OCI-LY7 (cell line): ENCODE results near the gene ZBTB16. TPM values are rescaled to one million over a fixed set of nuclear protein-coding genes. Genes with fewer than 3 reads are reported as not detected.

ENCODE experiments used
- BruUV-seq: library from RNA; stranded (reverse); fragments of 400-500 nt; replicated peaks from 2 replicates; lab custom pipeline; 2021; lab: Mats Ljungman, UMichigan
- CTCF ChIA-PET: fragments of 300-600 bp; sonication (Branson Sonifier 250); formaldehyde crosslinking; loops from one replicate; lab custom pipeline; 2022; ENCODE audit warnings: antibody characterized with exemption; ENCODE audit not compliant: unreplicated experiment; lab: Charles Lee
- POLR2A ChIA-PET: fragments of 300-600 bp; sonication (Branson Sonifier 250); formaldehyde crosslinking; loops from one replicate; lab custom pipeline; 2022; ENCODE audit warnings: antibody characterized with exemption; lab: Charles Lee
- DNase-seq: peaks from one replicate; pipeline ENCODE4 v3.0.0-alpha.2; 2015; ENCODE audit warnings: low spot score
- H2AFZ ChIP-seq: fragments of 200-600 bp; sonication (generic), shearing (Covaris generic); 2 replicates; pipeline ENCODE4 v1.6.1; 2014; ENCODE audit warnings: mild to moderate bottlenecking, antibody characterized with exemption, low read length, moderate library complexity
- H3K27ac ChIP-seq: fragments of 200-600 bp; sonication (generic); 2 replicates; pipeline ENCODE4 v1.5.1; 2014; ENCODE audit warnings: mixed run types, low read depth, mild to moderate bottlenecking, moderate library complexity, low read length, inconsistent platforms; ENCODE audit not compliant: poor library complexity, severe bottlenecking
- H3K36me3 ChIP-seq: fragments of 200-600 bp; sonication (generic); 2 replicates; pipeline ENCODE4 v1.6.1; 2014; ENCODE audit warnings: mild to moderate bottlenecking, antibody characterized with exemption, low read length, moderate library complexity, mixed read lengths; ENCODE audit not compliant: insufficient read depth
- H3K4me1 ChIP-seq: fragments of 200-600 bp; sonication (generic); 2 replicates; pipeline ENCODE4 v1.5.1; 2014; ENCODE audit warnings: mild to moderate bottlenecking, low read length; ENCODE audit not compliant: insufficient read depth, poor library complexity, severe bottlenecking
- H3K4me2 ChIP-seq: fragments of 200-600 bp; sonication (generic); 2 replicates; pipeline ENCODE4 v1.6.1; 2014; ENCODE audit warnings: mild to moderate bottlenecking, low read length
- H3K4me3 ChIP-seq: fragments of 200-600 bp; sonication (generic); 2 replicates; pipeline ENCODE4 v1.5.1; 2014; ENCODE audit warnings: mild to moderate bottlenecking, low read depth, low read length; ENCODE audit not compliant: poor library complexity, severe bottlenecking
- H3K79me2 ChIP-seq: fragments of 200-600 bp; sonication (generic); 2 replicates; pipeline ENCODE4 v1.6.1; 2016; ENCODE audit warnings: low read depth, mild to moderate bottlenecking, low read length, moderate library complexity, mixed read lengths; ENCODE audit not compliant: insufficient read depth
- H3K9me2 ChIP-seq: fragments of 200-600 bp; sonication (generic); 2 replicates; pipeline ENCODE4 v1.6.1; 2016; ENCODE audit warnings: mild to moderate bottlenecking, low read length, mixed read lengths; ENCODE audit not compliant: insufficient read depth
- H3K9me3 ChIP-seq: fragments of 200-600 bp; sonication (generic); 2 replicates; pipeline ENCODE4 v1.6.1; 2014; ENCODE audit warnings: mild to moderate bottlenecking, mixed run types, low read length, mixed read lengths
- H4K20me1 ChIP-seq: fragments of 200-600 bp; sonication (generic); 2 replicates; pipeline ENCODE4 v1.6.1; 2014; ENCODE audit warnings: mild to moderate bottlenecking, antibody characterized with exemption, low read length, moderate library complexity, mixed read lengths; ENCODE audit not compliant: insufficient read depth
- EZH2phosphoT487 ChIP-seq: fragments of 200-600 bp; sonication (generic); IDR thresholded peaks from 2 replicates; pipeline ENCODE4 v1.6.1; 2018; ENCODE audit warnings: low read depth, borderline replicate concordance, mild to moderate bottlenecking, mixed run types, antibody characterized with exemption, low read length, moderate library complexity, mixed read lengths
- intact Hi-C: fragments of 100-400 bp; cut with micrococcal nuclease; formaldehyde crosslinking; loops from one replicate; pipeline ENCODE4 v1.10.0; 2022; ENCODE audit not compliant: unreplicated experiment
- total RNA-seq, 2 experiments: library from RNA; depleted of rRNA in 1 of 2; stranded (reverse); fragments of >200 nt in 1 of 2; shearing (Covaris generic) in 1 of 2; gene quantifications; 2 replicates each; pipeline ENCODE4 v1.2.3, GENCODE V29; 2014 to 2022
- TF ChIP-seq, protein P1 (sequence below): fragments of 200-600 bp; sonication (generic); conservative IDR thresholded peaks from 2 replicates; pipeline ENCODE4 v1.5.1; 2014; ENCODE audit warnings: mild to moderate bottlenecking, antibody characterized with exemption, low read length, moderate library complexity, mixed read lengths

The ZBTB16 gene
- total RNA-seq, 2 experiments from 2014 or later = not detected

DNA sequence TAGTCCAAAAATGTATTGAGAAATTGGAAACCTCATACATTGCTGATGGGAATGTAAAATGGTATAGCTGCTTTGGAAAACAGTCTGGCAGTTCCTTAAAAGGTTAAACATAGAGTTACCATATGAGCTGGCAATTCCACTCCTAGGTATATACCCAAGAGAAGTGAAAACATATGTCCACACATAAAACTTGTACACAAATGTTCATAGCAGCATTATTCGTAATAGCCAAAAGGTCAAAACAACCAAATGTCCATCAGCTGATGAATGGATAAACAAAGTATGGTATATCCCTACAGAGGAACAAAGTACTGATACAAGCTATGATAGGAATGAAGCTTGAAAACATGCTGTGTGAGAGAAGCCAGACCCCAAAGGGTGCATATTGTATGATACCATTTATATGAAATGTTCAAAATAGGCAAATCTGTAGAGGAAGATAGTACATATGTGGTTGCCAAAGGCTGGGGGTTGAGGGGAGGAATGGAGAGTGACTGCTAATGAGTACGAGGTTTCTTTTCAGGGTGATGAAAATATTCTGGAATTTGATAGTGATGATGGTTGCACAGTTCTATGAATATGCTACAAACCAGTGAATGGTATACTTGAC lies 85.8 kb downstream of the ZBTB16 start:
- no TSS peak for BruUV-seq
- H3K4me1 ChIP-seq = peaks cover 9% of the 10 kb centered on the region
- TF ChIP-seq, protein P1, sequence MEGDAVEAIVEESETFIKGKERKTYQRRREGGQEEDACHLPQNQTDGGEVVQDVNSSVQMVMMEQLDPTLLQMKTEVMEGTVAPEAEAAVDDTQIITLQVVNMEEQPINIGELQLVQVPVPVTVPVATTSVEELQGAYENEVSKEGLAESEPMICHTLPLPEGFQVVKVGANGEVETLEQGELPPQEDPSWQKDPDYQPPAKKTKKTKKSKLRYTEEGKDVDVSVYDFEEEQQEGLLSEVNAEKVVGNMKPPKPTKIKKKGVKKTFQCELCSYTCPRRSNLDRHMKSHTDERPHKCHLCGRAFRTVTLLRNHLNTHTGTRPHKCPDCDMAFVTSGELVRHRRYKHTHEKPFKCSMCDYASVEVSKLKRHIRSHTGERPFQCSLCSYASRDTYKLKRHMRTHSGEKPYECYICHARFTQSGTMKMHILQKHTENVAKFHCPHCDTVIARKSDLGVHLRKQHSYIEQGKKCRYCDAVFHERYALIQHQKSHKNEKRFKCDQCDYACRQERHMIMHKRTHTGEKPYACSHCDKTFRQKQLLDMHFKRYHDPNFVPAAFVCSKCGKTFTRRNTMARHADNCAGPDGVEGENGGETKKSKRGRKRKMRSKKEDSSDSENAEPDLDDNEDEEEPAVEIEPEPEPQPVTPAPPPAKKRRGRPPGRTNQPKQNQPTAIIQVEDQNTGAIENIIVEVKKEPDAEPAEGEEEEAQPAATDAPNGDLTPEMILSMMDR = no peak
- TF ChIP-seq EZH2phosphoT487 = no peak
- H3K9me2 ChIP-seq = no peaks in the 10 kb centered on the region
- no peak overlapping the region for H3K27ac ChIP-seq
- H3K4me3 ChIP-seq = no peak overlapping the region
- H2AFZ ChIP-seq = no peak overlapping the region
- H3K79me2 ChIP-seq = no peaks in the 10 kb centered on the region
- intact Hi-C loops = no loop called here
- ChIA-PET POLR2A (no interaction called here), CTCF (no interaction called here)
- H3K4me2 ChIP-seq = no peak overlapping the region
- DNase-seq = no peak
- H3K36me3 ChIP-seq = no peaks in the 10 kb centered on the region
- H3K9me3 ChIP-seq = no peaks in the 10 kb centered on the region
- no peaks in the 10 kb centered on the region for H4K20me1 ChIP-seq

DNA sequence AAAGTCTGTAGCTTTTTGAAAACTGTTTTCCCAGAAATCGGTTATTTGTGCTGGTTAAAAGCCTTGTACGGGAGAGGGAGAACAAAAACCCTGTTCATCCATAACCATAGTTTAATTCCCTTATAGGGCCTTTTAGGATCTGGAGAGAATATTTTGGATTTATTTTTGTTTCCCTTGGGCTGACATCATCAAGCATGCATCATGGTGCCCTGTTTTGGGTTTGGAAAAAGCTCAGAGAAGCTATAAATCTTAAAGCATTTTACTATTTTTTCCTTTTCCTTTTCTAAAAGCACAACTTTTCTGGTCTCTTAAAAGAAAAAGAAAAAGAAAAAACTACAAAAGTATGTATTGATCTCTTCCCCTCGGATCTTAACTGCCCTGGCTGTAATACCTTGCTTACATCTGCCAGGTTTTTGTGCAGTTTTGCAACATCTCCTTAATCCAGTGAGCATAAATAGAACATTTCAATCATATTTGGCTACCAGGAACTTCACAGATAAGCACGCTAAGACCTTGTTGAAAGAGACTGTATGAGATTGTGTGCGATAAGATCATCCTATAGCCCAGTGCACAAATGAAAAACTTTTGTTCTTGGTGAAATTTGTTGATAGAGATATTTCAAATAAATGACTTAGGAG lies 88.0 kb downstream of the ZBTB16 start:
- TF ChIP-seq, protein P1 = no peak
- TF ChIP-seq EZH2phosphoT487 = no peak

DNA sequence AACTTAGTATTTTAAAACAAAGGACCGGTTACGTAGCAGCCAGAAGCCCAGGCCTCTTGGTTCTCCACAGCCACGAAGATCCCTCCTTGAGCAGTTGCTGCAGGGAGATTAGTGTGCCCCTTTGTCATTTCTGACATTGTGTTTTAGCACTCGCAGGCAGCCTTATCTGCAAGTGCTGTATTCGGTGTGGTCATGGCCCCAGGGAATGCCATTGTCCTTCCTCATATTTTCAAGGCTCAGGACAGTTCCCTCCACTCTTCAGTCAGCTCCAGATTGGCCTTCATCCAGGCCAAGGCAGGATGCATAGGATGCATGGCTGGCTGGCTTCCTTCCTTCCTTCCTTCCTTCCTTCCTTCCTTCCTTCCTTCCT lies 88.5 kb downstream of the ZBTB16 start:
- Histone ChIP-seq H3K27ac (no peak overlapping the region), H3K4me2 (no peak overlapping the region), H3K9me3 (no peaks in the 10 kb centered on the region), H3K4me1 (peaks cover 9% of the 10 kb centered on the region), H3K9me2 (no peaks in the 10 kb centered on the region), H3K36me3 (no peaks in the 10 kb centered on the region), H3K4me3 (no peak overlapping the region), H2AFZ (no peak overlapping the region), H4K20me1 (no peaks in the 10 kb centered on the region), H3K79me2 (no peaks in the 10 kb centered on the region)
- CTCF ChIA-PET = no interaction called here
- TF ChIP-seq, protein P1 = no peak
- no peak for TF ChIP-seq EZH2phosphoT487
- intact Hi-C loops = no loop called here
- POLR2A ChIA-PET = interaction anchor here (1.3 kb wide), 1 partner anchor 109 kb away, joined by 3 read pairs; no protein-coding TSS in a partner anchor
- BruUV-seq = no TSS peak
- no peak for DNase-seq

More for the DNA sequence above, 88.0 kb downstream of the ZBTB16 start:
- Histone ChIP-seq H2AFZ (no peak overlapping the region), H3K4me2 (no peak overlapping the region), H3K79me2 (no peaks in the 10 kb centered on the region), H3K9me2 (no peaks in the 10 kb centered on the region), H4K20me1 (no peaks in the 10 kb centered on the region), H3K4me3 (no peak overlapping the region), H3K36me3 (no peaks in the 10 kb centered on the region), H3K27ac (no peak overlapping the region), H3K4me1 (peaks cover 9% of the 10 kb centered on the region), H3K9me3 (no peaks in the 10 kb centered on the region)
- no TSS peak for BruUV-seq
- CTCF ChIA-PET = no interaction called here
- DNase-seq = no peak
- intact Hi-C loops = no loop called here
- POLR2A ChIA-PET = interaction anchor here (0.6 to 1.3 kb wide), 5 partner anchors 20 to 108 kb away, joined by 3 to 9 read pairs (median 3); no protein-coding TSS in a partner anchor
